Right cardiac atrium (tissue), 5 donors: ENCODE data around the gene PRAMEF1. TPM values are rescaled to one million over a fixed set of nuclear protein-coding genes. Genes with fewer than 3 reads are reported as not detected.
"Not testable (repeated sequence)": the region's sequence is repeated elsewhere in the genome, so short reads cannot be mapped to it uniquely, and the experiment has no call there.

Experiments
- ATAC-seq, 2 donors: fragments of 200-7000 bp; cut with Tn5 transposase; one replicate each; pipeline versions ENCODE4 v1.8.0 to v1.9.1; 2020; ENCODE audit warnings: moderate library complexity in 2 of 2, mild to moderate bottlenecking in 1 of 2
- DNase-seq, 3 donors: peaks; one replicate each; pipeline ENCODE4 v3.0.0-alpha.2; 2020
- H3K27ac ChIP-seq: one replicate; pipeline ENCODE4 v1.5.1; 2013; ENCODE audit warnings: mild to moderate bottlenecking, low read length, control low read depth, moderate library complexity
- H3K27me3 ChIP-seq: one replicate; pipeline ENCODE4 v1.6.1; 2013; ENCODE audit not compliant: control insufficient read depth, insufficient read depth
- H3K4me1 ChIP-seq: one replicate; pipeline ENCODE4 v1.6.1; 2013; ENCODE audit warnings: low read length; ENCODE audit not compliant: control insufficient read depth, insufficient read depth
- H3K4me3 ChIP-seq: one replicate; pipeline ENCODE4 v1.5.1; 2013; ENCODE audit warnings: low read length, control low read depth
- H3K9me3 ChIP-seq: one replicate; pipeline ENCODE4 v1.6.1; 2013; ENCODE audit warnings: low read length; ENCODE audit not compliant: control insufficient read depth
- WGBS: extraction: QIAGEN DNeasy Blood & Tissue Kit; methylation state at CpG from one replicate; pipeline ENCODE4 v1.1.7; 2013; 5-methylcytosine and 5-hydroxymethylcytosine counted together
- intact Hi-C, 4 donors: fragments of 100-400 bp; cut with DNase I; formaldehyde crosslinking; loops; one replicate each; pipeline versions ENCODE4 v1.11.0 to v1.14.0; 2022 to 2023
- polyA plus RNA-seq: library from polyadenylated mRNA; stranded (reverse); fragments of 200-250 nt; gene quantifications from one replicate; pipeline ENCODE4 v1.2.3, GENCODE V29; 2013
- total RNA-seq, 4 donors: library from RNA; stranded (reverse); fragmentation: NEBNext Ultra II Directional; extraction: Animal tissue kit (Norgen Biotek cat#: 25700); gene quantifications; one replicate each; pipeline ENCODE4 v1.2.1, GENCODE V29; 2021
- donor health status: healthy with polysubstance abuse.
- donor health status: DM: no; HTN: yes; CAD: no.
- donor health status: DM: no; HTN: no; CAD: no.
- donor health status: DM: no; HTN: yes; CAD: no; lungs with severe emphysema.
- donor health status: DM: yes; HTN: yes; CAD: no.

PRAMEF1 gene
- total and polyA plus RNA-seq, 5 donors = not detected

DNA sequence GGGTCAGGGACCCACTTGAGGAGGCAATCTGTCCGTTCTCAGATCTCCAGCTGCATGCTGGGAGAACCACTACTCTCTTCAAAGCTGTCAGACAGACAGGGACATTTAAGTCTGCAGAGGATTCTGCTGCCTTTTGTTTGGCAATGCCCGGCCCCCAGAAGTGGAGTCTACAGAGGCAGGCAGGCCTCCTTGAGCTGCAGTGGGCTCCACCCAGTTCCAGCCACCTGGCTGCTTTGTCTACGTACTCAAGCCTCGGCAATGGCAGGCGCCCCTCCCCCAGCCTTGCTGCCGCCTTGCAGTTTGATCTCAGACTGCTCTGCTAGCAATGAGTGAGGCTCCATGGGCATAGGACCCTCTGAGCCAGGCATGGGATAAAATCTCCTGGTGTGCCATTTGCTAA, 27.9 kb downstream of the PRAMEF1 start:
- H3K9me3 ChIP-seq, intact Hi-C loops, ATAC-seq, H3K4me3 ChIP-seq, H3K27ac ChIP-seq, H3K4me1 ChIP-seq, DNase-seq, H3K27me3 ChIP-seq: not testable (repeated sequence)
- 72% methylated on average over 6 of the region's 6 CpGs for WGBS

DNA sequence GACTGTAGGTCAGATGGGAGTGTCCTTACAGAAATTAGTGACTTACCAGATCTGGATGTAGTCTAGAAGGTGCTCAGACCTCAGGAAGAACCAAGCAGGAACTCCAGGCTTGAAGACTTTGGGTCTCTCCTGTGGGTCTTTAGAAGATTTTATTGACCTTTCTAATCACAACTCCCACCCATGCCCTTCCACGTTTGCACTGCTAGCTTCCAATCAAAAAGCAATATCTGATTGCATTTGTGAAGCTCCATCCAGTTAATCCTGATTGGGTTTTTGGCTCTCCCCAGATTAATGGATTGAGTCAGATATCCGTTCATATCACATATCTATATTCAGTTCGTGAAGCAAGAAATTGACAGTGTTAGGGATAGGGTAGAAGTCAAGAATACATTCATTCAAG, 40.1 kb downstream of the PRAMEF1 start, which contains the start of gene PRAMEF11:
TSS of gene PRAMEF11 (minus strand) at position 101 of the 400 bp plus-strand sequence. CDS start 2,621 bp downstream, outside the sequence.
- DNase-seq, intact Hi-C loops: not testable (repeated sequence)
- WGBS = 55% methylated on average over 3 of the region's 3 CpGs

DNA sequence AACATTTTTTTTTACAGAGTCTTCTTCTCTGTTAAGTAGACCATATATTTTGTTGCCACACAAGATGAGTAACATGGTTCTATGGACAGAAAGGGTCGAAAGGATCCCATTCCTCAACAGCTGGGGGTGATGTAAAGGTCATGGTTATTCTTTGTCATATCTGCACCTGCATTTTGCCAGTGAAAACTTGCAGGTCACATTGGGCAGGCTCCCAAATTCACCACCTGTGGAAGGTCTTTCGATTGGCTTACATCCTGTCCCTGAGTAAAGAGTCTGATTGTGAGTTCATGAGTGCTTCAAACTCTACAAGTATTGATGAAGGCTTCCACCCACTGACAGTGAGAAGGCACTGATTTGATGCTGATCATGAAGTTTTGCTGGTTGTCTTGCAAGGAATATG, 42.1 kb downstream of the PRAMEF1 start:
- not testable (repeated sequence) for H3K4me3 ChIP-seq

More for the DNA sequence above, 40.1 kb downstream of the PRAMEF1 start, which contains the start of gene PRAMEF11:
- H3K27ac ChIP-seq, H3K9me3 ChIP-seq, H3K4me1 ChIP-seq, H3K27me3 ChIP-seq, ATAC-seq, H3K4me3 ChIP-seq: not testable (repeated sequence)

More for the DNA sequence above, 42.1 kb downstream of the PRAMEF1 start:
- H3K27ac ChIP-seq, H3K9me3 ChIP-seq, ATAC-seq, H3K27me3 ChIP-seq, H3K4me1 ChIP-seq, DNase-seq, intact Hi-C loops: not testable (repeated sequence)
- WGBS = 54% methylated on average over 2 of the region's 2 CpGs

Other genes starting within 250 kb of the PRAMEF1 start
- gene DHRS3, start 173.2 kb upstream of the PRAMEF1 start, total RNA-seq = 10 to 100 TPM; 83.0 to 97.0 (median 83.5) TPM
- 53.6 TPM for gene DHRS3, start 173.2 kb upstream of the PRAMEF1 start, polyA plus RNA-seq
- not detected for gene AADACL4, start 147.3 kb upstream of the PRAMEF1 start, total RNA-seq
- not detected for gene AADACL4, start 147.3 kb upstream of the PRAMEF1 start, polyA plus RNA-seq
- gene AADACL3, start 75.3 kb upstream of the PRAMEF1 start, total RNA-seq = not detected
- gene AADACL3, start 75.3 kb upstream of the PRAMEF1 start, polyA plus RNA-seq = not detected
- gene CFAP107, start 45.2 kb upstream of the PRAMEF1 start, total RNA-seq = not detected
- gene CFAP107, start 45.2 kb upstream of the PRAMEF1 start, polyA plus RNA-seq = not detected
- gene PRAMEF12, start 17.7 kb upstream of the PRAMEF1 start, total RNA-seq = not detected
- not detected for gene PRAMEF12, start 17.7 kb upstream of the PRAMEF1 start, polyA plus RNA-seq
- gene PRAMEF11, start 40.0 kb downstream of the PRAMEF1 start, total RNA-seq = not detected
- not detected for gene PRAMEF11, start 40.0 kb downstream of the PRAMEF1 start, polyA plus RNA-seq
- gene HNRNPCL1, start 57.3 kb downstream of the PRAMEF1 start, total RNA-seq = not detected
- not detected for gene HNRNPCL1, start 57.3 kb downstream of the PRAMEF1 start, polyA plus RNA-seq
- not detected for gene PRAMEF2, start 65.7 kb downstream of the PRAMEF1 start, total RNA-seq
- gene PRAMEF2, start 65.7 kb downstream of the PRAMEF1 start, polyA plus RNA-seq = not detected
- not detected for gene PRAMEF4, start 94.8 kb downstream of the PRAMEF1 start, total RNA-seq
- not detected for gene PRAMEF4, start 94.8 kb downstream of the PRAMEF1 start, polyA plus RNA-seq
- gene PRAMEF10, start 106.9 kb downstream of the PRAMEF1 start, total RNA-seq = not detected
- not detected for gene PRAMEF10, start 106.9 kb downstream of the PRAMEF1 start, polyA plus RNA-seq
- not detected for gene PRAMEF7, start 125.2 kb downstream of the PRAMEF1 start, total RNA-seq
- gene PRAMEF7, start 125.2 kb downstream of the PRAMEF1 start, polyA plus RNA-seq = not detected
- gene PRAMEF6, start 156.2 kb downstream of the PRAMEF1 start, total RNA-seq = not detected
- gene PRAMEF6, start 156.2 kb downstream of the PRAMEF1 start, polyA plus RNA-seq = not detected